Kidney glomerular epithelial cell (primary cell): Measurements from ENCODE around the gene INSYN2B.
"Not testable (repeated sequence)": the region's sequence is repeated elsewhere in the genome, so short reads cannot be mapped to it uniquely, and the experiment has no call there.

Experiments
- DNase-seq: peaks from one replicate; lab custom pipeline; 2025; lab: John Stamatoyannopoulos, UW

INSYN2B gene

GRCh38 chr5:169971780-169972179 lies 8.5 kb downstream of the INSYN2B start:
- DNase-seq: no peak

- DNase-seq: peak; percentile 71
Measured at GRCh38 chr5:169970911-169971765, 9.2 kb downstream of the INSYN2B start.

- no peak for DNase-seq
Measured at GRCh38 chr5:169970339-169970738, 10.0 kb downstream of the INSYN2B start.

- no peak for DNase-seq
Measured at GRCh38 chr5:169964246-169964645, 16.0 kb downstream of the INSYN2B start.

- DNase-seq: no peak
Measured at GRCh38 chr5:169960659-169961058, 19.6 kb downstream of the INSYN2B start.

GRCh38 chr5:169958278-169958677 lies 22.0 kb downstream of the INSYN2B start:
- no peak for DNase-seq

GRCh38 chr5:169956756-169957155 lies 23.5 kb downstream of the INSYN2B start:
- DNase-seq: no peak

GRCh38 chr5:169956126-169956525 lies 24.2 kb downstream of the INSYN2B start:
- no peak for DNase-seq

GRCh38 chr5:169954786-169955185 lies 25.5 kb downstream of the INSYN2B start:
- DNase-seq: no peak

- not testable (repeated sequence) for DNase-seq
Measured at GRCh38 chr5:169953196-169953595, 27.1 kb downstream of the INSYN2B start.

GRCh38 chr5:169950333-169950732 lies 30.0 kb downstream of the INSYN2B start:
- DNase-seq: no peak

- no peak for DNase-seq
Measured at GRCh38 chr5:169946743-169947295, 33.5 kb downstream of the INSYN2B start.

- peak; percentile 72 for DNase-seq
Measured at GRCh38 chr5:169945831-169946261, 34.4 kb downstream of the INSYN2B start.

- no peak for DNase-seq
Measured at GRCh38 chr5:169944922-169945680, 35.2 kb downstream of the INSYN2B start.

GRCh38 chr5:169944115-169944514 lies 36.2 kb downstream of the INSYN2B start:
- no peak for DNase-seq

GRCh38 chr5:169943026-169943425 lies 37.3 kb downstream of the INSYN2B start:
- no peak for DNase-seq

- no peak for DNase-seq
Measured at GRCh38 chr5:169942181-169942580, 38.1 kb downstream of the INSYN2B start.

GRCh38 chr5:169941542-169941941 lies 38.8 kb downstream of the INSYN2B start:
- no peak for DNase-seq

- DNase-seq: peak; percentile 39
Measured at GRCh38 chr5:169939731-169940130, 40.6 kb downstream of the INSYN2B start.

GRCh38 chr5:169938439-169938838 lies 41.9 kb downstream of the INSYN2B start:
- DNase-seq: no peak

GRCh38 chr5:169935762-169936161 lies 44.5 kb downstream of the INSYN2B start:
- DNase-seq: no peak

GRCh38 chr5:169934990-169935389 lies 45.3 kb downstream of the INSYN2B start:
- no peak for DNase-seq

GRCh38 chr5:169933616-169934015 lies 46.7 kb downstream of the INSYN2B start:
- no peak for DNase-seq
